ENCODE results near the gene INPP4B. TPM values are rescaled to one million over a fixed set of nuclear protein-coding genes. Genes with fewer than 3 reads are reported as not detected.

INPP4B gene
- total RNA-seq, 1 donor, result 46.9 TPM

- Histone ChIP-seq H3K27me3 (ENCODE audit: insufficient read depth, low read length) (no peaks in the 10 kb centered on the region), H3K4me3 (ENCODE audit: low read length) (no peak overlapping the region), H3K4me1 (ENCODE audit: insufficient read depth, low read length) (no peaks in the 10 kb centered on the region), H3K9me3 (ENCODE audit: low read depth, low read length) (no peaks in the 10 kb centered on the region)
These were observed 563.1 kb downstream of the INPP4B start for GRCh38 chr4:142282870-142283431.

- Histone ChIP-seq H3K4me3 (ENCODE audit: low read length) (no peak overlapping the region), H3K27me3 (ENCODE audit: insufficient read depth, low read length) (no peaks in the 10 kb centered on the region), H3K4me1 (ENCODE audit: insufficient read depth, low read length) (no peaks in the 10 kb centered on the region), H3K9me3 (ENCODE audit: low read depth, low read length) (no peaks in the 10 kb centered on the region)
These were observed 564.1 kb downstream of the INPP4B start for GRCh38 chr4:142281999-142282398.

DNA sequence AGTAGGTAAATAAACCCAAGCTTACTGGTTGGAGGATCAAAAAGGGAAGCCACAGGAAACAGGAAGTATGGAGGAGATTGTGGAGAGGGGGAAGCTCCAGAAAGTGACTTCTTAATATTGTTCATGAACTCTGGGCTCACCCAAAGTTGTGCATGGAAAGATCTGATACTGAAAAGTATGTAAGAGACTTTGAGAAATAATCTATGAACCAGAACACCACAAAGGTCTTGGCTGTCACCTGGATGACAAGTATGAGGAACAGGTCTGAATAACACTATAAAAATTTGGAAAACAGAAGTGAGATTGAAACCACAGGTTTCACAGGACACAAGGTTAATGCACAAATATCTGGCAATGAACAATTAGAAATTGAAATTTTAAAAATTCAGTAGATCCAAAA lies 567.4 kb downstream of the INPP4B start:
- H3K9me3 ChIP-seq (ENCODE audit: low read depth, low read length), result no peaks in the 10 kb centered on the region
- no peaks in the 10 kb centered on the region for H3K27me3 ChIP-seq (ENCODE audit: insufficient read depth, low read length)
- no peaks in the 10 kb centered on the region for H3K4me1 ChIP-seq (ENCODE audit: insufficient read depth, low read length)
- H3K4me3 ChIP-seq (ENCODE audit: low read length), result no peak overlapping the region

GRCh38 chr4:142278171-142278570 lies 567.9 kb downstream of the INPP4B start:
- Histone ChIP-seq H3K4me3 (ENCODE audit: low read length) (no peak overlapping the region), H3K27me3 (ENCODE audit: insufficient read depth, low read length) (no peaks in the 10 kb centered on the region), H3K9me3 (ENCODE audit: low read depth, low read length) (no peaks in the 10 kb centered on the region), H3K4me1 (ENCODE audit: insufficient read depth, low read length) (no peaks in the 10 kb centered on the region)

DNA sequence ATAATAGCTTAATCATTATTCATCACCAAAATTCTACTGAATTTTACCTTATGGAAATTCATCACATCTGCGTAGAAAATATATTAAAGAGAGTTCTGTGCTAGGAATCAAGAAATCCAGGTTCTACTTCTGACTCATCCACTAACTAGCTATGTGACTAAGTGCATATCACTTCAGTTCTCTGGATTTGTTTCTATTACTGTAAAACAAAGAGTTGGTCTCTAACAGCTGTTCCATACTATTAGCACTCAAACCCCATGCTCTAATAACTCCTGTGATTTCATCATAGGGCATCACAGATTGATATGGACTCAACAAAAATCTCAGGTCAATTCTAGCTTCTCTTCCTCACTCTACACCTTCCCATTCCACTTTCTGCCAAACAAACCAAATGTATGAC lies 572.0 kb downstream of the INPP4B start:
- no peak overlapping the region for H3K4me3 ChIP-seq (ENCODE audit: low read length)
- H3K4me1 ChIP-seq (ENCODE audit: insufficient read depth, low read length), result no peaks in the 10 kb centered on the region
- H3K27me3 ChIP-seq (ENCODE audit: insufficient read depth, low read length), result no peaks in the 10 kb centered on the region
- no peaks in the 10 kb centered on the region for H3K9me3 ChIP-seq (ENCODE audit: low read depth, low read length)

DNA sequence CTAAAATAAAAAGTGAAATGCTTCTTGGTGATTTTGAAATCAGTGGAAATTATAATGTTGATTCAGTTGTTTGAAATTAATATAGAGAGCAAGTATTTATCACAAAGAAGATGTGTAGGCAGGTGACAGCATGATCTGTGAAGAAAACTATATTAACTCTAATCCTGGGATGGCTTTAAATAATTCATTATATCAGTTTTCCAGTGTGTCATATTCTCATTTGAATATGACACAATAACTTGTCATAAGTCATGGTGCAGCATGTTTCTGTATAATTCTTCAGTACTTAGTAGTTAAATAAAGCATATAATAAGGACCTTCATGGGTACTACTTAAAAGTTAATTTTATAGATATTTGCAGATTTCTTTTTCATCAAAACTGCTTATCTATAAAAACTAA lies 573.6 kb downstream of the INPP4B start:
- H3K4me3 ChIP-seq (ENCODE audit: low read length), result no peak overlapping the region
- H3K9me3 ChIP-seq (ENCODE audit: low read depth, low read length), result no peaks in the 10 kb centered on the region
- H3K27me3 ChIP-seq (ENCODE audit: insufficient read depth, low read length), result no peaks in the 10 kb centered on the region
- no peaks in the 10 kb centered on the region for H3K4me1 ChIP-seq (ENCODE audit: insufficient read depth, low read length)

GRCh38 chr4:142271832-142272231 lies 574.3 kb downstream of the INPP4B start:
- Histone ChIP-seq H3K4me1 (ENCODE audit: insufficient read depth, low read length) (no peaks in the 10 kb centered on the region), H3K4me3 (ENCODE audit: low read length) (no peak overlapping the region), H3K27me3 (ENCODE audit: insufficient read depth, low read length) (no peaks in the 10 kb centered on the region), H3K9me3 (ENCODE audit: low read depth, low read length) (no peaks in the 10 kb centered on the region)

- Histone ChIP-seq H3K4me1 (ENCODE audit: insufficient read depth, low read length) (no peaks in the 10 kb centered on the region), H3K4me3 (ENCODE audit: low read length) (no peak overlapping the region), H3K27me3 (ENCODE audit: insufficient read depth, low read length) (no peaks in the 10 kb centered on the region), H3K9me3 (ENCODE audit: low read depth, low read length) (no peaks in the 10 kb centered on the region)
These were observed 579.0 kb downstream of the INPP4B start for GRCh38 chr4:142267101-142267500.

DNA sequence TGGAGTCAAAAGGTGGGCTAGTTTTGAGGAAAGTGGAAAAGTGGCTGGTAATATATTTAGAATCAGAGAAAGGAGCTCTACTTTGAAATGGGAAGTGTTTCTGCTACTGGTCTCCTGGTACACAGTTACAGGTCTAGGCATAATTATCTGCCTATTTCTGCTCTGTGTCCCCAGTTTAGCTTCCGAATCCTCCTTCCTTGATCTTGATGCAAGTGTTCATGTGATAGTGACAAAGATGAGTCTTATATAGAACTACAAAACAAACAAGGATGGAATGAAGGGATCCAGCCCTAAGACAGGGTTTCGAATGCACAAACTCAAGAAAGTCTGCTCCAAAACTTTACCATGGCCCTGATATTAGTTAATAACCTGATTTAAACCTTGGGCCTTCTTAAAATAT lies 580.2 kb downstream of the INPP4B start:
- no peak overlapping the region for H3K4me3 ChIP-seq (ENCODE audit: low read length)
- no peaks in the 10 kb centered on the region for H3K4me1 ChIP-seq (ENCODE audit: insufficient read depth, low read length)
- H3K9me3 ChIP-seq (ENCODE audit: low read depth, low read length), result no peaks in the 10 kb centered on the region
- H3K27me3 ChIP-seq (ENCODE audit: insufficient read depth, low read length), result no peaks in the 10 kb centered on the region

DNA sequence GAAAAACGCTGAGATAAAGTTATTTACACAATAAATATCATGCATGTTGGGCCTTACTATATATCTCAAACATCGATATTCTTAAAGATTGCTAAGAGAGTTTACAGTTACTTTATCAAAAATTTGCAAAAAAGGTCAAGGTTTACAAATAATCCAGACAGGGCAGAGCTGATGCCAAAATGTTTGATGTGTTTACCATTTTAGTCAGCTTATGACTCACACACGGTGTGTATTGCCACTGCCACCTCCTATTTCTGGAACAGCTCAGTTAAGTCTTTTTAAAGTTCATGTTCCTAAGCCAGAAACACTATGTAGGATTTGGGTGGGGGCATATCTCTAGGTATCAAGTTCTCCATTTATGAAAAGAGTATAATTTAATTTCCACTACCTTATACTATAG lies 580.6 kb downstream of the INPP4B start:
- H3K4me1 ChIP-seq (ENCODE audit: insufficient read depth, low read length), result no peaks in the 10 kb centered on the region
- no peaks in the 10 kb centered on the region for H3K27me3 ChIP-seq (ENCODE audit: insufficient read depth, low read length)
- H3K9me3 ChIP-seq (ENCODE audit: low read depth, low read length), result no peaks in the 10 kb centered on the region
- H3K4me3 ChIP-seq (ENCODE audit: low read length), result no peak overlapping the region

DNA sequence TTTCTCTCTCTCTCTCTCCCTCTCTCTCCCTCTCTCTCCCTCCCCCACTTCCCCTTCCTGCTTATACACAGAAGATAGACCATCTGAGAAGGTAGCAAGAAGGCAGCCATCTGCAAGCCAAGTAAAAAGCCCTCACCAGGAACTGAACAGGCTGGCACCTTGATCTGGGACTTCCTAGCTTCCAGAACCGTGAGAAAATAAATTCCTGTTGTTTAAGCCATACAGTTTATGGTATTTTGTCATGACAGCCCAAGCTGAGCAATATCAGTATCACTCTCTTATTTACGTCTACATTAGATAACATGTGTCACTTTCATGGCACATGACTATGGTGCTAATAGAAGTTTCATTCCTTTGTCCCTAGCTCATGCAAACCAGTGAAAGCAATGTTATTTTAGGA lies 581.1 kb downstream of the INPP4B start:
- no peaks in the 10 kb centered on the region for H3K4me1 ChIP-seq (ENCODE audit: insufficient read depth, low read length)
- H3K9me3 ChIP-seq (ENCODE audit: low read depth, low read length), result no peaks in the 10 kb centered on the region
- H3K27me3 ChIP-seq (ENCODE audit: insufficient read depth, low read length), result no peaks in the 10 kb centered on the region
- no peak overlapping the region for H3K4me3 ChIP-seq (ENCODE audit: low read length)

DNA sequence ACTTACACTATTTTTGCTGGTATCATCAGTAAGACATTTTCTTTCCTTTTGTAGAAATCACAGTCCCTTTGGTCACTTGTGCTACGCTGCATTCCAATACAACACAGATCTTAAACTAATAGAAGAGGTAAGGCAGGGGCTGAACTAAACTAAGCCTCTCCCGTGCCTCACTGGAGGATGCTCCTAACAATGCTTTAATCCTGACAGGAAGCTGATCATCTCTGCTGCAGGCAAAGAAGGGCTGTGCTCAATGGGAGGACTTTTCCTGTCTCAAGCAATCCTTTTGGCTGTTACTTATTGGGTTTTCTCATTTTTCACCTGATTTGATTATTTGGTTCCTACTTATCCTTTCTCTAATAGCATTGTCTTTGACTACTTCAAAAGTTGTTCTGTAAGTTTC lies 583.1 kb downstream of the INPP4B start:
- Histone ChIP-seq H3K9me3 (ENCODE audit: low read depth, low read length) (no peaks in the 10 kb centered on the region), H3K4me1 (ENCODE audit: insufficient read depth, low read length) (no peaks in the 10 kb centered on the region), H3K27me3 (ENCODE audit: insufficient read depth, low read length) (no peaks in the 10 kb centered on the region), H3K4me3 (ENCODE audit: low read length) (no peak overlapping the region)

DNA sequence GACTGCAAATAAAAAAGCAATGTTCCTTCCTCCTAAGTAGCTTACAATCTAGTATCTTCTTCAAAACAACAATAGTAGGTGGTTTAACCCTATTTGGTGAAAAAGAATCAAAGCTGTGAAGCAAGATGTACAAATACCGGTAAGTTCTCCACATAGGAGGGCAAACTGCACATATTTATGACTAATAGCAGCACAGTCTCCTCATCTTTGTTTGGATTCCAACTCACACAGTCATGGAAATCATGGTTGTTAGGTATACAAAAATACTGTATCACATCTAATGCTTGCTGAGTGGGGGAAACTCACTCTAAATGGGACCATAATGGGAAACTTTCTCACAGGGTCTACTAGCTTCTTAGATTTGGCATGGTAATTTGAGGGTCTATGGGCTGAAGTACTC lies 597.2 kb downstream of the INPP4B start:
- no peaks in the 10 kb centered on the region for H3K4me1 ChIP-seq (ENCODE audit: insufficient read depth, low read length)
- H3K27me3 ChIP-seq (ENCODE audit: insufficient read depth, low read length), result no peaks in the 10 kb centered on the region
- H3K4me3 ChIP-seq (ENCODE audit: low read length), result no peak overlapping the region
- no peaks in the 10 kb centered on the region for H3K9me3 ChIP-seq (ENCODE audit: low read depth, low read length)

GRCh38 chr4:142243255-142243654 lies 602.8 kb downstream of the INPP4B start:
- H3K4me3 ChIP-seq (ENCODE audit: low read length), result no peak overlapping the region
- no peaks in the 10 kb centered on the region for H3K27me3 ChIP-seq (ENCODE audit: insufficient read depth, low read length)
- H3K4me1 ChIP-seq (ENCODE audit: insufficient read depth, low read length), result no peaks in the 10 kb centered on the region
- no peaks in the 10 kb centered on the region for H3K9me3 ChIP-seq (ENCODE audit: low read depth, low read length)

GRCh38 chr4:142242156-142242555 lies 603.9 kb downstream of the INPP4B start:
- Histone ChIP-seq H3K4me1 (ENCODE audit: insufficient read depth, low read length) (no peaks in the 10 kb centered on the region), H3K9me3 (ENCODE audit: low read depth, low read length) (no peaks in the 10 kb centered on the region), H3K4me3 (ENCODE audit: low read length) (no peak overlapping the region), H3K27me3 (ENCODE audit: insufficient read depth, low read length) (no peaks in the 10 kb centered on the region)

DNA sequence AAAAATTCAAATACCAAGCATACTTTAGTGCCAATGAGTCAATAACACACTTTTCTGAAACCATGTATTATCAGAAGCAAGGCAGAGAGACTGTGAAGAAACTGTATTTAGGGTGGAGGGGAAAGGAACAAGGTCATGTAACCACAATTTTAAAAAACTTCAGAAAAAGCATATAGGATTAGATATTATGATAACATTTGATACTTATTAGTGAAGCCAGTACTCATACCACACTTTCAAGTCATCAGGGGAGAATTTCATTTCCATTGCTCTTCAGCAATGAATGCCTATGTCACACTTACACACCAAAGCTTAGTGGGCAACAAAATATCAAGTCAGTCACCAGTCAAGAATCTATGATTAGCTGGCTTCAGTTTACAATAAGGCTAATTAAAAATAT lies 607.5 kb downstream of the INPP4B start:
- Histone ChIP-seq H3K4me1 (ENCODE audit: insufficient read depth, low read length) (no peaks in the 10 kb centered on the region), H3K4me3 (ENCODE audit: low read length) (no peak overlapping the region), H3K27me3 (ENCODE audit: insufficient read depth, low read length) (no peaks in the 10 kb centered on the region), H3K9me3 (ENCODE audit: low read depth, low read length) (no peaks in the 10 kb centered on the region)

GRCh38 chr4:142236268-142236667 lies 609.8 kb downstream of the INPP4B start:
- Histone ChIP-seq H3K4me1 (ENCODE audit: insufficient read depth, low read length) (no peaks in the 10 kb centered on the region), H3K9me3 (ENCODE audit: low read depth, low read length) (no peaks in the 10 kb centered on the region), H3K27me3 (ENCODE audit: insufficient read depth, low read length) (no peaks in the 10 kb centered on the region), H3K4me3 (ENCODE audit: low read length) (no peak overlapping the region)

Measured in mononuclear cell (primary cell).